ENCODE measurements around the gene FCRL6.

The FCRL6 gene

DNA sequence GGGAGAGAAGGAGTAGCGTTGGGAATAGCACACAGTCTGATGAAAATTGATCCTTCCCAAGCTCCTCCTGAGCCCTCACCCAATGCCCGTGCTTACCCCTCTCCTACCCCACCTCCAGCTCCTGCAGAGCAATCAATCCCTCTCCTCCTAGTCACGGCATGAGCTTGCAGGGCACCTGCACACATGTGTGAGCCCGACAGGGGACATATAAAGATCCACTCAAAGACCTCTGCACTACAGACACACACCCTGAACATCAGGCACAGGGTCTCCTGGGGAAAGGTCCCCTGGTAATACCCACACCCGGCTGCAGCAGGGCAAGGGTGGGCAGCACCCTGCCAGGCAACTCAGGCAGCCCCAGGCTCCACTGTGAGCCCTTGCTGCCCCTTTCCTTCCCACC, 59.9 kb downstream of the FCRL6 start:
- DNase-seq (ENCODE audit: low read depth in 2 of 2): no peak

DNA sequence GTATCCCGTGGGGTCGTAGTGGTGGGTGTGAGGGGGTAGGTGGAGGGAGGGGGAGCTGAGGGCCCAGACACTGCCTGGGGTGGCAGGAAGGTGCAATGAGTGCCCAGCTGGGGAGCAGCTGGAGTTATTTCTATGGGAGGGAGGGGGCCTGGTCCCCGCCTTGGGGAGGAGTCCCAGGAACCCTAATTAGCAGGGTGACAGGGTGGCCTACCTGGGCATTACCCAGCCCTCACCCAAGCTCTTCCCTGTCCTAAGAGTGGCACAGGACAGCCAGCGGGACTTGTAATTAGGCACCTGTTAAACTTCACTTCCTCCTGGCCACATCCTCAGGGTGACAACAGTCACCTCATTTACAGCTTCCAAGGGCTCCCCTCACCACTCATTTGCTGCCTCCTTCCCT, 60.4 kb downstream of the FCRL6 start, which contains the start of gene VSIG8:
VSIG8 (minus strand) TSS at position 101 of the 400 bp plus-strand sequence. CDS start 136 bp downstream, outside the sequence.
- DNase-seq (ENCODE audit: low read depth in 2 of 2): no peak

DNA sequence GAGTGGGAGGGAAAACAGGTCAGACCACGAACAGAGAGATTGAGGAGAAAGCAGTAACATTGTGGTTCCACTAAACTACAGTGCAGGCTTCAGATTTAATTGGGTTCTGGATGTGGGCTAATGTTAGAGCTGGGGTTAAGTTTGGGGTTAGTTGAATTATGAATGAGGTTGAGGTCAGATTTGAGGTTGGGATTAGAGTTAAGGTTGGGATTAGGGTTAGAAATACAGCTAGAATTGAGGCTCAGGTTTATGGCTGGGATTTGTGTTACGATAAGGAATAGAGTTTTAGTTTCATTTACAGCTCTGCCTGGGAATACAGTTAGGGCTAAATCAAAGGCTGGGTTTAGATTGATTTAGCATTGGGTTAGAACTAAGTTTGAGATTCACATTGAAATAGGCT, 62.1 kb downstream of the FCRL6 start:
- DNase-seq (ENCODE audit: low read depth in 2 of 2): no peak

Measured in stimulated activated CD4-positive, alpha-beta T cell treated with anti-CD3 and anti-CD28 coated beads, Interleukin-1b, Interleukin-23, amount 100 ng/mL, for 4 hours (primary cell).